A549 (cell line): ENCODE results near the gene VDR. TPM values are rescaled to one million over a fixed set of nuclear protein-coding genes. Genes with fewer than 3 reads are reported as not detected.

ENCODE experiments used
- ATAC-seq, 2 experiments: fragments of 200-7000 bp in 1 of 2; fragments of >200 bp in 1 of 2; cut with Nextera tagmentation in 1 of 2; cut with Tn5 transposase in 1 of 2; 3 replicates each; pipeline versions ENCODE4 v1.8.0 to v1.9.1; 2018 to 2020; ENCODE audit warnings: mild to moderate bottlenecking in 1 of 2, moderate library complexity in 1 of 2
- CTCF ChIA-PET: fragments of 300-600 bp; sonication (Branson Sonifier 250); formaldehyde crosslinking; extraction: SDS; loops from one replicate; lab custom pipeline; 2021; ENCODE audit warnings: antibody characterized with exemption, inconsistent platforms; lab: Yijun Ruan, JAX
- POLR2A ChIA-PET: fragments of 350-600 bp; formaldehyde crosslinking; extraction: SDS; loops from one replicate; lab custom pipeline; 2021; ENCODE audit warnings: antibody characterized with exemption, inconsistent platforms; lab: Yijun Ruan, JAX
- DNase-seq, 2 experiments: peaks; one replicate each; pipeline versions ENCODE4 v3.0.0 to v3.0.0-alpha.2; 2011 to 2016; ENCODE audit warnings: low read depth in 1 of 2, low spot score in 1 of 2
- FAIRE-seq: peaks from 2 replicates; lab custom pipeline; 2011; peaks lifted over from hg19 to GRCh38; lab: Jason Lieb, UNC
- H3K27ac ChIP-seq, 2 experiments: fragments of >200 bp; sonication (Bioruptor Twin); formaldehyde crosslinking; 3 replicates each; pipeline ENCODE4 v1.5.1; 2016 to 2017
- H3K4me1 ChIP-seq: fragments of >200 bp; sonication (Bioruptor Twin); formaldehyde crosslinking; 3 replicates; pipeline ENCODE4 v1.6.1; 2016
- H3K4me2 ChIP-seq: fragments of >200 bp; sonication (Bioruptor Twin); formaldehyde crosslinking; 3 replicates; pipeline ENCODE4 v1.6.1; 2016
- H3K4me3 ChIP-seq: fragments of >200 bp; sonication (Bioruptor Twin); formaldehyde crosslinking; 3 replicates; pipeline ENCODE4 v1.5.1; 2016
- H3K9me3 ChIP-seq: fragments of >200 bp; sonication (Bioruptor Twin); formaldehyde crosslinking; 3 replicates; pipeline ENCODE4 v1.6.1; 2016
- ATOH8 ChIP-seq: fragments of 250-450 bp; sonication (Bioruptor Pico); IDR thresholded peaks from 2 replicates; pipeline ENCODE4 v1.5.0; 2020; ENCODE audit warnings: low read depth, mild to moderate bottlenecking, moderate library complexity
- BHLHE40 ChIP-seq: IDR thresholded peaks from 2 replicates; pipeline ENCODE4 v1.6.1; 2012; ENCODE audit warnings: low read depth, low read length, inconsistent platforms
- CEBPB ChIP-seq, 2 experiments: fragments of >200 bp in 1 of 2; sonication (Bioruptor Twin) in 1 of 2; formaldehyde crosslinking in 1 of 2; IDR thresholded peaks; 2 replicates each; pipeline ENCODE4 v1.6.1; 2012 to 2016
- CHD2 ChIP-seq: fragments of 150-350 bp; IDR thresholded peaks from 2 replicates; pipeline ENCODE4 v1.6.1; 2014; ENCODE audit warnings: low read length; ENCODE audit not compliant: partially characterized antibody
- CHD4 ChIP-seq: fragments of 200-600 bp; sonication (generic); IDR thresholded peaks from 2 replicates; pipeline ENCODE4 v1.6.1; 2016; ENCODE audit warnings: antibody characterized with exemption, mild to moderate bottlenecking, borderline replicate concordance
- CTCF ChIP-seq: fragments of >200 bp; sonication (Bioruptor Twin); formaldehyde crosslinking; IDR thresholded peaks from 3 replicates; pipeline ENCODE4 v1.5.1; 2016
- EHF ChIP-seq: fragments of 250-450 bp; sonication (Bioruptor Pico); IDR thresholded peaks from 2 replicates; pipeline ENCODE4 v1.5.0; 2020; ENCODE audit warnings: mild to moderate bottlenecking
- ELK1 ChIP-seq: fragments of 150-350 bp; IDR thresholded peaks from 2 replicates; pipeline ENCODE4 v1.6.1; 2014; ENCODE audit warnings: low read depth, mild to moderate bottlenecking, low read length
- EP300 ChIP-seq, 2 experiments: fragments of >200 bp; sonication (Bioruptor Twin); formaldehyde crosslinking; IDR thresholded peaks; 2 replicates in 1 of 2; 3 replicates in 1 of 2; pipeline ENCODE4 v1.6.1; 2016 to 2017
- ESRRA ChIP-seq: fragments of 150-350 bp; IDR thresholded peaks from 2 replicates; pipeline ENCODE4 v1.6.1; 2014; ENCODE audit warnings: mild to moderate bottlenecking, low read length, borderline replicate concordance
- FOSB ChIP-seq: fragments of 250-450 bp; sonication (Bioruptor Pico); IDR thresholded peaks from 2 replicates; pipeline ENCODE4 v1.5.0; 2020; ENCODE audit warnings: mild to moderate bottlenecking, moderate library complexity
- FOXS1 ChIP-seq: fragments of 250-450 bp; sonication (Bioruptor Pico); IDR thresholded peaks from 2 replicates; pipeline ENCODE4 v1.5.0; 2020; ENCODE audit warnings: mild to moderate bottlenecking, moderate library complexity
- GATA3 ChIP-seq: IDR thresholded peaks from 2 replicates; pipeline ENCODE4 v1.6.1; 2012; ENCODE audit warnings: borderline replicate concordance
- HES2 ChIP-seq: fragments of >200 bp; sonication (Bioruptor Twin); formaldehyde crosslinking; IDR thresholded peaks from 2 replicates; pipeline ENCODE4 v1.6.1; 2016
- HOXB5 ChIP-seq: fragments of 250-450 bp; sonication (Bioruptor Pico); IDR thresholded peaks from 2 replicates; pipeline ENCODE4 v1.5.0; 2020; ENCODE audit warnings: mild to moderate bottlenecking, moderate library complexity
- JUNB ChIP-seq: fragments of >200 bp; sonication (Bioruptor Twin); formaldehyde crosslinking; IDR thresholded peaks from 2 replicates; pipeline ENCODE4 v1.6.1; 2016
- KDM1A ChIP-seq: fragments of 200-600 bp; sonication (generic); IDR thresholded peaks from 2 replicates; pipeline ENCODE4 v1.6.1; 2016; ENCODE audit warnings: low read depth, mild to moderate bottlenecking
- KDM5A ChIP-seq: fragments of 200-600 bp; sonication (generic); IDR thresholded peaks from 2 replicates; pipeline ENCODE4 v1.6.1; 2016; ENCODE audit warnings: antibody characterized with exemption, mild to moderate bottlenecking
- MAFK ChIP-seq: fragments of 450-650 bp; IDR thresholded peaks from 2 replicates; pipeline ENCODE4 v1.6.1; 2014; ENCODE audit not compliant: partially characterized antibody
- MYC ChIP-seq: IDR thresholded peaks from 2 replicates; pipeline ENCODE4 v1.6.1; 2012; ENCODE audit warnings: mild to moderate bottlenecking, inconsistent platforms, low read length, improper control_type of control experiment, borderline replicate concordance
- NFE2L2 ChIP-seq: fragments of 150-350 bp; conservative IDR thresholded peaks from 2 replicates; pipeline ENCODE4 v1.6.1; 2014; ENCODE audit warnings: low read length
- PBX3 ChIP-seq: IDR thresholded peaks from 2 replicates; pipeline ENCODE4 v1.6.1; 2012
- POLR2A ChIP-seq: IDR thresholded peaks from 2 replicates; pipeline ENCODE4 v1.6.1; 2012; ENCODE audit warnings: mild to moderate bottlenecking, low read length
- RAD21 ChIP-seq, 2 experiments: fragments of >200 bp in 1 of 2; sonication (Bioruptor Twin) in 1 of 2; formaldehyde crosslinking in 1 of 2; IDR thresholded peaks in 1 of 2; conservative IDR thresholded peaks in 1 of 2; 2 replicates in 1 of 2; 3 replicates in 1 of 2; pipeline ENCODE4 v1.6.1; 2012 to 2018; ENCODE audit warnings: inconsistent platforms in 1 of 2
- SMC3 ChIP-seq: fragments of >200 bp; sonication (Bioruptor Twin); formaldehyde crosslinking; IDR thresholded peaks from 3 replicates; pipeline ENCODE4 v1.6.1; 2018; ENCODE audit warnings: inconsistent platforms
- SREBF2 ChIP-seq: fragments of 450-650 bp; IDR thresholded peaks from 2 replicates; pipeline ENCODE4 v1.6.1; 2014; ENCODE audit warnings: mild to moderate bottlenecking, moderate library complexity
- TP53 ChIP-seq: fragments of 250-450 bp; sonication (Bioruptor Pico); IDR thresholded peaks from 2 replicates; pipeline ENCODE4 v1.5.0; 2021; ENCODE audit warnings: mild to moderate bottlenecking, moderate library complexity
- WGBS: methylation state at CpG from one replicate; pipeline ENCODE4 v1.1.6; 2017; ENCODE audit errors: missing lambda C conversion rate; 5-methylcytosine and 5-hydroxymethylcytosine counted together
- polyA plus RNA-seq, 4 experiments: library from polyadenylated mRNA; depleted of rRNA in 3 of 4; stranded (reverse); fragments of >200 nt; fragmentation: RNase III in 1 of 4; extraction: RNeasy Plus Mini Kit Qiagen cat#74134 plus additional on column Dnase treatment in 1 of 4; gene quantifications; 2 replicates in 3 of 4; 3 replicates in 1 of 4; pipeline ENCODE4 v1.2.3, GENCODE V29; 2011 to 2017
- TF ChIP-seq, protein P1 (sequence below): fragments of 450-650 bp; IDR thresholded peaks from 2 replicates; pipeline ENCODE4 v1.6.1; 2014; ENCODE audit warnings: antibody characterized with exemption
- TF ChIP-seq, protein P2 (sequence below): fragments of >200 bp; sonication (Bioruptor Twin); formaldehyde crosslinking; IDR thresholded peaks from 3 replicates; pipeline ENCODE4 v1.6.1; 2016

The VDR gene
- polyA plus RNA-seq, 2 of the 4 experiments (the other 2 are of a cell fraction), result 1.9 to 2.1 TPM

DNA sequence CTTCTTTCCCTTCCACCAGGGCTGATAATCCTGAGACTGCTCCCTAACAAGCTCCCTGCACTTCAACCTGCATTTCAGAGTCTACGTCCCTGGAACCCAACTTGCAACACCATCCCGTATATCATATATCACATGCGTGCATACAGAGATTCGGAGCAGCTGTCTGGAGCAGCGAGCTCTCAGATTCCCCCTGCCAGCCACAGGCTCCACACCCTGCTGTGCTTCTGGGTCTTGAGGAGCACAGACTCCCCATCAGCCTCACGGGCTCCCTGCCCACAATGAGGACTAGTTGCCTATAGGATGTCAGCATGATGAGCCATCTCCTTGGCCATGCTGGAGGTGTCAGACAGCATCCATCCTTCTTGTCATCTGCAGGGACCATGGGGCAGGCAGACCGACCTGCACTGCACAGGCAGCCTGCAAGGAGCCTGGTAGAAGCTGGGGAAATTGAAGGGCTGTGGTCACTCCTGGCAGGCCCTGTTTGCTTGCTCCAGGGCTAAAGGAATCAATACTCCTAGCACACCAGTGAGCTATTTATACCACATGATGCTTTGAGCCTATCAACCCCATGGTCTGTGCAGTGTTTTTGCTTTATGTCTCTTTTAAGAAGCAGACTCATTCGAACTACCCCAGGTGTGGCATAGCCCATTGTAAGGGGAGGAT is 65.4 kb downstream of the VDR start:
- Histone ChIP-seq H3K4me1 (0 out of 3 replicates have a peak, but pooled peaks cover 3% of the 10 kb centered on the region), H3K4me3 (no peak overlapping the region), H3K27ac (no peak overlapping the region), H3K9me3 (no peaks in the 10 kb centered on the region), H3K4me2 (no peak overlapping the region)
- CTCF ChIA-PET, result interaction anchor here (0.6 to 31.0 kb wide), 28 partner anchors 10 to 1103 kb away, joined by 3 to 1532 read pairs (median 10); partner anchors contain the start of genes ENDOU, HDAC7, RAPGEF3 and RPAP3
- POLR2A ChIA-PET, result interaction anchor here (1.4 to 2.3 kb wide), 3 partner anchors 20 to 133 kb away, joined by 4 to 20 read pairs (median 6); partner anchors contain the start of genes HDAC7 and RPAP3
- ATAC-seq, result no peak; a peak in 1 of 6 replicates
- no peak for DNase-seq
- FAIRE-seq, result no peak
- TF ChIP-seq GATA3 (no peak), NFE2L2 (no peak), CHD2 (no peak), MYC (no peak), CHD4 (no peak), EP300 (IDR thresholded peaks at IDR 0.05) (no peak), FOXS1 (no peak), CEBPB (IDR thresholded peaks at IDR 0.05) (no peak), SREBF2 (no peak), ATOH8 (CRISPR knock-in tag) (no peak), POLR2A (no peak), RAD21 (conservative IDR thresholded peaks at IDR 0.05 in 1 of 2, IDR thresholded peaks at IDR 0.05 in 1 of 2) (no peak), ESRRA (no peak), KDM1A (no peak), FOSB (CRISPR knock-in tag) (no peak), HOXB5 (no peak), PBX3 (no peak)
- TF ChIP-seq, protein P1, sequence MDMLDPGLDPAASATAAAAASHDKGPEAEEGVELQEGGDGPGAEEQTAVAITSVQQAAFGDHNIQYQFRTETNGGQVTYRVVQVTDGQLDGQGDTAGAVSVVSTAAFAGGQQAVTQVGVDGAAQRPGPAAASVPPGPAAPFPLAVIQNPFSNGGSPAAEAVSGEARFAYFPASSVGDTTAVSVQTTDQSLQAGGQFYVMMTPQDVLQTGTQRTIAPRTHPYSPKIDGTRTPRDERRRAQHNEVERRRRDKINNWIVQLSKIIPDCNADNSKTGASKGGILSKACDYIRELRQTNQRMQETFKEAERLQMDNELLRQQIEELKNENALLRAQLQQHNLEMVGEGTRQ, result no peak
- WGBS, result 45% methylated on average over 8 of the region's 8 CpGs

DNA sequence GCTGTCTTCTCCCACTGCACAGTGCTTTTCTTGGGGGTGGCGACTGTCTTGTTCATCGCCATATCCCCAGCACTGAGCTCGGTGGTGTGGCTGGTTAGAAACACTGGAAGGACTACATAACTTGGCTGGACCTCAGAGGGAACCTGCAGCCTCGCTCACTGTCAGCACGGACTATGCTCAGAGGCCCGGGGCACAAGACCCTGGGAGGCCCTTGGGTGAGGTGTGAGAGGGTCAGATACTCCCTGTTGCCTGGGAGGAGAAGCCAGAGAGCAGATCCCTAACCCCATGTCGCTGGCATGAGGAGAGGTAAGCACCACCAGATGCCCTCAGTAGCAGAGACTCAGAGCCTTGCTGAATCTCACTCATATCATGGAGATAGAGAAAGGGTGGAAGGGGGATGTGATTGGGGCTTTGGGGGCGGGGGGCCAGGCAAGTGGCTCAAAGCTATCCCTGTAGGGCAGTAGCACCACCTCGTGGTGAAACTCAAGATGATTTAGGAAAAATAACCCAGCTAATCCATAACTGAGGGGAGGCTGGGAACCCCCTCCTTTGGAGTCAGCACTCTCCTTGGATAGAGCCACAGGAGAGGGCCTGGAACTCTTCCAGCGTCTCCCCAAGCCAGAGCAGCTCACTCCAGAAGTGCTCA is 66.4 kb downstream of the VDR start:
- no peak overlapping the region for H3K4me2 ChIP-seq
- H3K4me1 ChIP-seq, result 0 out of 3 replicates have a peak, but pooled peaks cover 3% of the 10 kb centered on the region
- CTCF ChIA-PET, result interaction anchor here (0.5 to 31.0 kb wide), 42 partner anchors 11 to 1102 kb away, joined by 3 to 1532 read pairs (median 8); partner anchors contain the start of genes C12orf54, ENDOU, HDAC7 and RAPGEF3
- DNase-seq (peak; percentile 56 to 76), ATAC-seq (peak; percentile 64 to 80), FAIRE-seq (no peak)
- H3K9me3 ChIP-seq, result no peaks in the 10 kb centered on the region
- no peak overlapping the region for H3K27ac ChIP-seq
- 45% methylated on average over 8 of the region's 10 CpGs for WGBS
- no peak overlapping the region for H3K4me3 ChIP-seq
- POLR2A ChIA-PET, result interaction anchor here (0.6 to 2.3 kb wide), 6 partner anchors 11 to 132 kb away, joined by 3 to 20 read pairs (median 4); partner anchors contain the start of genes HDAC7, RPAP3 and VDR
- TF ChIP-seq, protein P2, sequence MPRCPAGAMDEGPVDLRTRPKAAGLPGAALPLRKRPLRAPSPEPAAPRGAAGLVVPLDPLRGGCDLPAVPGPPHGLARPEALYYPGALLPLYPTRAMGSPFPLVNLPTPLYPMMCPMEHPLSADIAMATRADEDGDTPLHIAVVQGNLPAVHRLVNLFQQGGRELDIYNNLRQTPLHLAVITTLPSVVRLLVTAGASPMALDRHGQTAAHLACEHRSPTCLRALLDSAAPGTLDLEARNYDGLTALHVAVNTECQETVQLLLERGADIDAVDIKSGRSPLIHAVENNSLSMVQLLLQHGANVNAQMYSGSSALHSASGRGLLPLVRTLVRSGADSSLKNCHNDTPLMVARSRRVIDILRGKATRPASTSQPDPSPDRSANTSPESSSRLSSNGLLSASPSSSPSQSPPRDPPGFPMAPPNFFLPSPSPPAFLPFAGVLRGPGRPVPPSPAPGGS, result no peak
- TF ChIP-seq MAFK (no peak), RAD21 (conservative IDR thresholded peaks at IDR 0.05 in 1 of 2, IDR thresholded peaks at IDR 0.05 in 1 of 2) (peak; percentile 82 to 94), ELK1 (no peak), BHLHE40 (no peak), POLR2A (no peak), FOSB (CRISPR knock-in tag) (no peak), SMC3 (peak; percentile 90), KDM5A (no peak), CEBPB (IDR thresholded peaks at IDR 0.05) (no peak), EHF (CRISPR knock-in tag) (no peak), JUNB (no peak), HES2 (no peak), CTCF (peak; percentile 82), TP53 (no peak)
